Measurements from ENCODE around the gene PCDHGB4.
"Not testable (repeated sequence)": the region's sequence is repeated elsewhere in the genome, so short reads cannot be mapped to it uniquely, and the experiment has no call there.

PCDHGB4 gene

DNA sequence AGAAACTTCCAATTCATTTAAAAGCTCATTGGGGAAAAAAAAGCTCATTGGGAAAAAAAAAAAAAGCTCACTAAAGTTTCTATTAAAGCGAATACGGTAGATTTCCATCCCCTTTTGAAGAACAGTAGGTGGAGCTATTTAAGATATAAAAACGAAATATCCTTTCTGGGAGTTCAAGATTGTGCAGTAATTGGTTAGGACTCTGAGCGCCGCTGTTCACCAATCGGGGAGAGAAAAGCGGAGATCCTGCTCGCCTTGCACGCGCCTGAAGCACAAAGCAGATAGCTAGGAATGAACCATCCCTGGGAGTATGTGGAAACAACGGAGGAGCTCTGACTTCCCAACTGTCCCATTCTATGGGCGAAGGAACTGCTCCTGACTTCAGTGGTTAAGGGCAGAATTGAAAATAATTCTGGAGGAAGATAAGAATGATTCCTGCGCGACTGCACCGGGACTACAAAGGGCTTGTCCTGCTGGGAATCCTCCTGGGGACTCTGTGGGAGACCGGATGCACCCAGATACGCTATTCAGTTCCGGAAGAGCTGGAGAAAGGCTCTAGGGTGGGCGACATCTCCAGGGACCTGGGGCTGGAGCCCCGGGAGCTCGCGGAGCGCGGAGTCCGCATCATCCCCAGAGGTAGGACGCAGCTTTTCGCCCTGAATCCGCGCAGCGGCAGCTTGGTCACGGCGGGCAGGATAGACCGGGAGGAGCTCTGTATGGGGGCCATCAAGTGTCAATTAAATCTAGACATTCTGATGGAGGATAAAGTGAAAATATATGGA, 43.0 kb downstream of the PCDHGB4 start, which contains the start of gene PCDHGA12:
Gene PCDHGA12 (plus strand): TSS at position 176 of the 782 bp plus-strand sequence. CDS start 253 bp downstream, at position 429.
- no peak for DNase-seq (ENCODE audit: low read depth in 2 of 2)

DNA sequence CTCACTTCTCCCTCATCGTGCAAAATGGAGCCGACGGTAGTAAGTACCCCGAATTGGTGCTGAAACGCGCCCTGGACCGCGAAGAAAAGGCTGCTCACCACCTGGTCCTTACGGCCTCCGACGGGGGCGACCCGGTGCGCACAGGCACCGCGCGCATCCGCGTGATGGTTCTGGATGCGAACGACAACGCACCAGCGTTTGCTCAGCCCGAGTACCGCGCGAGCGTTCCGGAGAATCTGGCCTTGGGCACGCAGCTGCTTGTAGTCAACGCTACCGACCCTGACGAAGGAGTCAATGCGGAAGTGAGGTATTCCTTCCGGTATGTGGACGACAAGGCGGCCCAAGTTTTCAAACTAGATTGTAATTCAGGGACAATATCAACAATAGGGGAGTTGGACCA, 43.8 kb downstream of the PCDHGB4 start:
- no peak for DNase-seq (ENCODE audit: low read depth in 2 of 2)

DNA sequence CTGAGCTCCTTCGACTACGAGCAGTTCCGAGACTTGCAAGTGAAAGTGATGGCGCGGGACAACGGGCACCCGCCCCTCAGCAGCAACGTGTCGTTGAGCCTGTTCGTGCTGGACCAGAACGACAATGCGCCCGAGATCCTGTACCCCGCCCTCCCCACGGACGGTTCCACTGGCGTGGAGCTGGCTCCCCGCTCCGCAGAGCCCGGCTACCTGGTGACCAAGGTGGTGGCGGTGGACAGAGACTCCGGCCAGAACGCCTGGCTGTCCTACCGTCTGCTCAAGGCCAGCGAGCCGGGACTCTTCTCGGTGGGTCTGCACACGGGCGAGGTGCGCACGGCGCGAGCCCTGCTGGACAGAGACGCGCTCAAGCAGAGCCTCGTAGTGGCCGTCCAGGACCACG, 44.8 kb downstream of the PCDHGB4 start:
- DNase-seq (ENCODE audit: low read depth in 2 of 2) = not testable (repeated sequence)

DNA sequence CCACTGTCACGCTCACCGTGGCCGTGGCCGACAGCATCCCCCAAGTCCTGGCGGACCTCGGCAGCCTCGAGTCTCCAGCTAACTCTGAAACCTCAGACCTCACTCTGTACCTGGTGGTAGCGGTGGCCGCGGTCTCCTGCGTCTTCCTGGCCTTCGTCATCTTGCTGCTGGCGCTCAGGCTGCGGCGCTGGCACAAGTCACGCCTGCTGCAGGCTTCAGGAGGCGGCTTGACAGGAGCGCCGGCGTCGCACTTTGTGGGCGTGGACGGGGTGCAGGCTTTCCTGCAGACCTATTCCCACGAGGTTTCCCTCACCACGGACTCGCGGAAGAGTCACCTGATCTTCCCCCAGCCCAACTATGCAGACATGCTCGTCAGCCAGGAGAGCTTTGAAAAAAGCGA, 45.2 kb downstream of the PCDHGB4 start:
- DNase-seq (ENCODE audit: low read depth in 2 of 2) = not testable (repeated sequence)

DNA sequence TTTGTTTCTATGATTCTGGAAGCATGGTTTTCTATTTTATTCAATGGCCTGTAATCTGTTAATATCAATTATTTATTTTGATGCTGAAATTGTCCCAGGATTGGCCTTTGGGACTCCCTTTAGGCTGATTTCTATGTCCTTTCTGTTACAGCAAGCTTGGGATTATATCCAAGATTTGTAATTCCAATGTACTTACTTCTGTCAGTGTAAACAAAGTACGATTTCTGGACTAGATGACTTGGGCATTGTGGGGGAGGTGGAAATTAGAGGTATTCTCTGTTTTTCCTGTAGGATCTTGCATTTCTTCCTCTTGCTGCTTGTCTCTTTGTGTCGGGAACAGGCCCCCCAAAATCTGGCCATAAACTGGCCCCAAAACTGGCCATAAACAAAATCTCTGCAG, 46.5 kb downstream of the PCDHGB4 start:
- no peak for DNase-seq (ENCODE audit: low read depth in 2 of 2)

DNA sequence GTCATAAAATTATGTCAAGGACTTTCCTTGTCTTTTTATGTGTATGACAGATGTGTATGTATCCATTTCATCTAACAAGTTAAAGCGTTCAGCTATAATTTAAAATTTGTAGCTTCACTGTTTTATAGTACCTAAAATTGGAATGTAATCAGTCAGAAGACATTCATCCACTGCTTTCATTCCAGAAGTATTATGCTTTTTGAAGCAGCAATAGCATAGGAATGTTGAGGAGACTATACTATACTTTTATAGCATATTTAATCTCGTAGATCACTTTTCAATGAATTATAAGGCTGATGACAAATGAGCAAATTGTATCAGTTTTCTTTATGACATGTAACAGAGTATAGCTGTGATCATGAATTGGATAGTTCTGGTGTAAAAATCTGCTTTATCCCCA, 49.7 kb downstream of the PCDHGB4 start:
- DNase-seq (ENCODE audit: low read depth in 2 of 2) = no peak

DNA sequence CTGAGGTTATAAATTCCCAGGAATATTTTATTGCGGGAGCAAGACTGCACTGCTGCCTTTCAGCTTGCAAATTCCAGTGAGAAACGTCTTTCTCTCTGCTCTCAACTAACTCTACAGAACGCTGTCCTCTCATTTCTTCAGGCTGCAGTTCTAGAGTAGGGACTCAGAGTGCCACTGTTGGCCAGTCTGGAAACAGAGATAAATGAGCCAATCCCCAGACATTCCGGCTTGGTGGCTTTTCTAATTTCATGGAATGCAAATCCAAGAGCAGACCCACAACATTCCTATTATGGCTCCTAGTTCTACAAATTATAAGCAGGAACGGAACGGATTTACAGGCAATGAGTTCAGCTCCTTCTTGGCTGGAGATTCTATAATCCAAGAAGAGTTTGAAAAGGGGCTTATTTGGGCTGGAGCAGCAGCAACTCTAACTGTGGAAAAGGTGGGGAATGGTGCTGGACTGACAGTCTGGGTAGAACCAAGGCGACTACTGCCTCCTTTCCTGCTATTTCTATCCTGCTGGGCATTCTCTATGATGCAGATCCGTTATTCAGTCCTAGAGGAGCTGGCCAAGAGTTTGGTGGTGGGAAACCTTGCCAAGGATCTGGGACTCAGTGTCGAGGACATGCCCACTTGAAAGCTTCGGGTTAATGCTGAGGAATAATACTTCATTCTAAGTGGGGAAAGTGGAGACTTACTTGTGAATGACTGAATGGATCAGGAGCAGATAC, 52.1 kb downstream of the PCDHGB4 start:
- no peak for DNase-seq (ENCODE audit: low read depth in 2 of 2)

Data from stimulated activated CD8-positive, alpha-beta memory T cell treated with anti-CD3 and anti-CD28 coated beads, Interleukin-7, amount 100 ng/mL, for 1 hour (primary cell).